Activated CD8-positive, alpha-beta T cell treated with anti-CD3 and anti-CD28 coated beads for 36 hours (primary cell): ENCODE data around the gene IDH2. TPM values are rescaled to one million over a fixed set of nuclear protein-coding genes. Genes with fewer than 3 reads are reported as not detected.

ENCODE experiments used
- ATAC-seq: fragments of 200-7000 bp; cut with Tn5 transposase; one replicate; pipeline ENCODE4 v1.10.0; 2021; ENCODE audit warnings: mild to moderate bottlenecking, moderate library complexity
- CTCF ChIA-PET: fragments of 350-600 bp; sonication (Branson Sonifier 250); formaldehyde crosslinking; loops from one replicate; lab custom pipeline; 2021; ENCODE audit warnings: antibody characterized with exemption; lab: Charles Lee
- POLR2A ChIA-PET: fragments of 350-600 bp; sonication (Branson Sonifier 250); formaldehyde crosslinking; loops from one replicate; lab custom pipeline; 2021; ENCODE audit warnings: antibody characterized with exemption; lab: Charles Lee
- DNase-seq: peaks from one replicate; pipeline ENCODE4 v3.0.0-alpha.2; 2020
- H3K27ac Mint-ChIP-seq: one replicate; pipeline ENCODE4 v1.8.0; 2021; ENCODE audit warnings: mild to moderate bottlenecking, mixed read lengths
- H3K27me3 Mint-ChIP-seq: one replicate; pipeline ENCODE4 v1.8.0; 2021; ENCODE audit warnings: mixed read lengths
- H3K36me3 Mint-ChIP-seq: one replicate; pipeline ENCODE4 v1.8.0; 2021; ENCODE audit warnings: low read depth, mixed read lengths
- H3K4me1 Mint-ChIP-seq: one replicate; pipeline ENCODE4 v1.8.0; 2021; ENCODE audit warnings: low read depth, mixed read lengths
- H3K4me3 Mint-ChIP-seq: one replicate; pipeline ENCODE4 v1.8.0; 2021; ENCODE audit warnings: mild to moderate bottlenecking, moderate library complexity, mixed read lengths
- H3K9me3 Mint-ChIP-seq: one replicate; pipeline ENCODE4 v1.8.0; 2021; ENCODE audit warnings: mixed read lengths
- intact Hi-C: fragments of 100-400 bp; cut with micrococcal nuclease; formaldehyde crosslinking; loops from one replicate; pipeline ENCODE4 v1.10.0; 2022
- total RNA-seq, 2 experiments: library from RNA; stranded (reverse); gene quantifications; one replicate each; pipeline ENCODE4 v1.2.3, GENCODE V29; 2021
- TF ChIP-seq, protein P1 (sequence below): fragments of 200-600 bp; IDR thresholded peaks from one replicate; pipeline ENCODE4 v1.8.0; 2022; ENCODE audit warnings: antibody characterized with exemption, mild to moderate bottlenecking

IDH2 gene
- total RNA-seq, 2 experiments from 2014 or later = 171 to 180 TPM

DNA sequence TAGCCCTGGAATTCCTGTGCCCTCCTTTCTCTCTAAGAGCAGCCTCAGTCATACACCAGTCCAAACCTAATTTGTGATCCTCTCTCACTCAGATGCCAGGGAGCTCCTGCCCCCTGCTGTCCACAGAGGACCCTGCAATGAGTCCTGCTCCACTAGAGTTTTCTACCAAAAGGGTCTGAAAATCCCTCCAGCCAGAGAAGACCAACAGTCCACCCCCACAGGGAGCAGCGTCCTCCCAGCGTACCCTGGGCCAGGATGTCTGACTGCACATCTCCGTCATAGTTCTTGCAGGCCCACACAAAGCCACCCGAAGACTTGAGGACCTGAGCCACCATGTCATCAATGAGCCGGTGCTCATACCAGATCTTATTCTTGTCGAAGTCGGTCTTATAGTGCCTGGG is 15.4 kb downstream of the IDH2 start:
- no peaks in the 10 kb centered on the region for H3K9me3 Mint-ChIP-seq
- ChIA-PET CTCF (interaction anchor here (0.7 to 3.8 kb wide), 13 partner anchors 11 to 369 kb away, joined by 3 to 25 read pairs (median 5); partner anchors contain the start of gene IDH2), POLR2A (interaction anchor here (0.7 to 1.0 kb wide), 2 partner anchors 10 to 46 kb away, joined by 3 read pairs; no protein-coding TSS in a partner anchor)
- H3K4me3 Mint-ChIP-seq = no peak overlapping the region
- intact Hi-C loops = loop anchor here (5.0 kb wide), 1 partner anchor 345 kb away; no protein-coding TSS in a partner anchor
- H3K27me3 Mint-ChIP-seq = no peaks in the 10 kb centered on the region
- ATAC-seq (peak; percentile 84), DNase-seq (peak; percentile 73)
- TF ChIP-seq, protein P1, sequence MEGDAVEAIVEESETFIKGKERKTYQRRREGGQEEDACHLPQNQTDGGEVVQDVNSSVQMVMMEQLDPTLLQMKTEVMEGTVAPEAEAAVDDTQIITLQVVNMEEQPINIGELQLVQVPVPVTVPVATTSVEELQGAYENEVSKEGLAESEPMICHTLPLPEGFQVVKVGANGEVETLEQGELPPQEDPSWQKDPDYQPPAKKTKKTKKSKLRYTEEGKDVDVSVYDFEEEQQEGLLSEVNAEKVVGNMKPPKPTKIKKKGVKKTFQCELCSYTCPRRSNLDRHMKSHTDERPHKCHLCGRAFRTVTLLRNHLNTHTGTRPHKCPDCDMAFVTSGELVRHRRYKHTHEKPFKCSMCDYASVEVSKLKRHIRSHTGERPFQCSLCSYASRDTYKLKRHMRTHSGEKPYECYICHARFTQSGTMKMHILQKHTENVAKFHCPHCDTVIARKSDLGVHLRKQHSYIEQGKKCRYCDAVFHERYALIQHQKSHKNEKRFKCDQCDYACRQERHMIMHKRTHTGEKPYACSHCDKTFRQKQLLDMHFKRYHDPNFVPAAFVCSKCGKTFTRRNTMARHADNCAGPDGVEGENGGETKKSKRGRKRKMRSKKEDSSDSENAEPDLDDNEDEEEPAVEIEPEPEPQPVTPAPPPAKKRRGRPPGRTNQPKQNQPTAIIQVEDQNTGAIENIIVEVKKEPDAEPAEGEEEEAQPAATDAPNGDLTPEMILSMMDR = peak; percentile 55
- peaks cover 8% of the 10 kb centered on the region for H3K4me1 Mint-ChIP-seq
- H3K36me3 Mint-ChIP-seq = peaks cover 41% of the 10 kb centered on the region
- no peak overlapping the region for H3K27ac Mint-ChIP-seq

DNA sequence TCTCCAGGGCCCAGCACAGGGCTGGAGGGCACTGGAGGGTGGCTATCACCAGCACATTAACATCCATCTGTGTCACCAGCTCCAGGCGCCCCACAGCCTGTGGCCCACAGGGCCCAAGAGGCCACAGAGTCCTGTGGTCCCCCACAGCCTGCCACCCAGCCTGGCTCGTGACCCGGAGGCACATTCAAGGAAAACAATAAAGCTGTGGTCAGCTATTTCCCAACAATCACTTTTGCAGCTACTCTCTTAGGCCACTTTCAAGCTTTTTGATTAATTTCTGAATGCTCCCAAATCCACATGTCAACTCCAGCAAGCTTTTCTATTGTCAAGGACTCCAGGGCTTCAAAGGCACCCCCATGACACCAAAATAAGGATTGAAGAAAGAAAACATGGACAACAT is 16.7 kb downstream of the IDH2 start:
- ChIA-PET CTCF (interaction anchor here (0.9 to 3.8 kb wide), 12 partner anchors 9 to 324 kb away, joined by 3 to 25 read pairs (median 5); no protein-coding TSS in a partner anchor), POLR2A (interaction anchor here (0.6 to 1.4 kb wide), 2 partner anchors 16 to 217 kb away, joined by 3 to 5 read pairs; partner anchors contain the start of gene IDH2)
- no peak overlapping the region for H3K4me3 Mint-ChIP-seq
- H3K27me3 Mint-ChIP-seq = no peaks in the 10 kb centered on the region
- H3K36me3 Mint-ChIP-seq = peaks cover 37% of the 10 kb centered on the region
- DNase-seq (no peak), ATAC-seq (no peak)
- H3K9me3 Mint-ChIP-seq = no peaks in the 10 kb centered on the region
- H3K27ac Mint-ChIP-seq = no peak overlapping the region
- H3K4me1 Mint-ChIP-seq = peaks cover 8% of the 10 kb centered on the region
- TF ChIP-seq, protein P1 = no peak
- intact Hi-C loops = loop anchor here (5.0 kb wide), 1 partner anchor 343 kb away; no protein-coding TSS in a partner anchor

DNA sequence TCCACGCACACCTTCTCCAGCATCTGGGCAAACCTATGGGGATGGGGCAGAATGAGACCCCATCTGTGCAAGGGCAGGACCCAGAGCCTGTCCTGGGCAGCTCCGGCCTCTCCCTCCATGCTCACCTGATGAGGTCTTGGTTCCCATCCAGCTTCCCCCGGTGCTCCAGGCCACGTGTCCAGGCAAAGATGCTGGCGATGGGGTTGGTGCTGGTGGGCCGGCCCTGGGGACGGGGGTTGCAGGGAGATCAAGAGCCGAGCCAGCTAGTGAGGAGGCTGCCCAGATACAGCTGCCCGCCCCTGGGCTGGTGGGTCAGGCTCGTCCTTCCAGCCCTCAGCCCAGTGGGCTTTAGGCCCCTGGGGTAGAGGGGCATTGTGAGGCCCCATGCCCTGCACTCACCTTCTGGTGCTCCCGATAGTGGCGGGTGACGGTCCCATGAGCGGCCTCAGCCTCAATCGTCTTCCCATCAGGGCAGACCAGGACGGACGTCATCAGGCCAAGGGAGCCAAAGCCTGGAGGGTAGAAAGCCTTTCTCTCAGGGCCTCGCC is 17.3 kb downstream of the IDH2 start:
- no peak for DNase-seq
- H3K27me3 Mint-ChIP-seq = no peaks in the 10 kb centered on the region
- POLR2A ChIA-PET = interaction anchor here (0.6 to 1.4 kb wide), 3 partner anchors 17 to 218 kb away, joined by 3 to 5 read pairs (median 3); partner anchors contain the start of genes AP3S2 and IDH2
- TF ChIP-seq, protein P1 = no peak
- no peak for ATAC-seq
- CTCF ChIA-PET = interaction anchor here (0.9 to 3.8 kb wide), 9 partner anchors 9 to 210 kb away, joined by 3 to 25 read pairs (median 5); no protein-coding TSS in a partner anchor
- intact Hi-C loops = loop anchor here (5.0 kb wide), 1 partner anchor 343 kb away; no protein-coding TSS in a partner anchor
- no peak overlapping the region for H3K4me3 Mint-ChIP-seq
- no peaks in the 10 kb centered on the region for H3K9me3 Mint-ChIP-seq
- no peak overlapping the region for H3K27ac Mint-ChIP-seq
- peaks cover 37% of the 10 kb centered on the region for H3K36me3 Mint-ChIP-seq
- H3K4me1 Mint-ChIP-seq = peaks cover 8% of the 10 kb centered on the region

DNA sequence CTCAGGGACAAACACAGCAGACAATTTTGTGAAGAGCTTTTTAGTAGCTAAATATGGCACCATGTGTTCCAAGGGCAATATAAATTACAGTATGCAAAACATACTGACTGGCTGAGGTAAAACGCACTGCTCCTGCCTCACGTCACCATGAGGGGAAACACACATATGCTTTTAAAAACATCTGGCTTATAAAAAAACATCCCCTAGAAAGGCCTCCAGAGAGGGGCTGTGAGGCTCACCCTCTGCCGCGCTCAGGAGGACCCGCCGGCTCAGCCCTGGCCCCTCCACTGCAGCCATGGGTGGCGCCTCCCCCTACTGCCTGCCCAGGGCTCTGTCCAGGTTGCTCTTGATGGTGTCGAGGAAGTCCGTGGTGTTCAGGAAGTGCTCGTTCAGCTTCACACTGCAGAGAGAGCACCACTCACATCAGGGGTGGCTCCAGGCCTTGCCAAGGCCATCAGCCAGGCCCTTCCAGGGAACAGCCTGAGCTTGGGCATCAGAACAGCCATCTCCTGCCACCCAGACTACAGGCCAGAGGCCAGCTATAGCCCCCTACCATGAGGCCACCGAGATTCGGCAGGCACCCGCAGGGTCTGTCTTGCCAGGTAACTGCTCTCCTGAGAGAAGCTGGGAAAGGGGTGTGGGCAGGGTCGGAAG is 18.2 kb downstream of the IDH2 start:
- ChIA-PET CTCF (interaction anchor here (0.9 to 1.7 kb wide), 2 partner anchors 13 to 17 kb away, joined by 3 to 7 read pairs; no protein-coding TSS in a partner anchor), POLR2A (interaction anchor here (0.6 to 1.6 kb wide), 3 partner anchors 10 to 190 kb away, joined by 3 to 4 read pairs (median 4); partner anchors contain the start of gene AP3S2)
- Mint-ChIP-seq H3K27me3 (no peaks in the 10 kb centered on the region), H3K9me3 (no peaks in the 10 kb centered on the region), H3K4me1 (peaks cover 9% of the 10 kb centered on the region), H3K27ac (no peak overlapping the region), H3K36me3 (peaks cover 31% of the 10 kb centered on the region), H3K4me3 (no peak overlapping the region)
- intact Hi-C loops = no loop called here
- DNase-seq (no peak), ATAC-seq (no peak)
- TF ChIP-seq, protein P1 = no peak
